Measurements from ENCODE around the gene UBE2J1.

DNA sequence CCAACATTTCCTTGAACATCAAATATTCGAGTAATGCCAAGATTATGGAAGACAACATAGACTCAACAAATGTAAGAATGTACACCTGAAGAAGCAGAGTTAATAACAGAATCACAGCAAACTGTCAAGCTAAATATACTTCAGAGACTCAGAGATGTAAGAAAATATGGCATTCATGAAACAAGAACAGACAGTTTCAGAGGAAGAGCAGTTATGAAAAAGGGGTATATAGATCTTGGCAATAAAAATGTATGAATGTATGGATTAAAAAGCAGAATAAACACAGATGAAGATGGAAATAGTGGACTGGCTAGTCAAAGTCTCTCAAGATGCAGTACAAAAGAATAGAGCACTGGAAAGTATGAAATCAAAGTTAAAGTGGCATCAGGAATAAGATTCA lies 41.1 kb upstream of the UBE2J1 start:
- TF ChIP-seq, protein P1, sequence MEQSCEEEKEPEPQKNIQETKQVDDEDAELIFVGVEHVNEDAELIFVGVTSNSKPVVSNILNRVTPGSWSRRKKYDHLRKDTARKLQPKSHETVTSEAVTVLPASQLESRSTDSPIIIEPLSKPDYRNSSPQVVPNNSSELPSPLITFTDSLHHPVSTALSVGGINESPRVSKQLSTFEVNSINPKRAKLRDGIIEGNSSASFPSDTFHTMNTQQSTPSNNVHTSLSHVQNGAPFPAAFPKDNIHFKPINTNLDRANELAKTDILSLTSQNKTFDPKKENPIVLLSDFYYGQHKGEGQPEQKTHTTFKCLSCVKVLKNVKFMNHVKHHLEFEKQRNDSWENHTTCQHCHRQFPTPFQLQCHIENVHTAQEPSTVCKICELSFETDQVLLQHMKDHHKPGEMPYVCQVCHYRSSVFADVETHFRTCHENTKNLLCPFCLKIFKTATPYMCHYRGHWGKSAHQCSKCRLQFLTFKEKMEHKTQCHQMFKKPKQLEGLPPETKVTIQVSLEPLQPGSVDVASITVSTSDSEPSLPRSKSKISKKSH (CRISPR knock-in tag; IDR thresholded peaks at IDR 0.05): no peak
- TF ChIP-seq RAD21 (CRISPR knock-in tag; conservative IDR thresholded peaks at IDR 0.05 in 1 of 2, IDR thresholded peaks at IDR 0.05 in 1 of 2) (no peak), BACH1 (tag; IDR thresholded peaks at IDR 0.05) (no peak), BDP1 (IDR thresholded peaks at IDR 0.05; ENCODE audit: insufficient read depth, insufficient read length) (no peak), ZNF586 (CRISPR knock-in tag; conservative IDR thresholded peaks at IDR 0.05) (no peak), ZKSCAN1 (IDR thresholded peaks at IDR 0.05; ENCODE audit: low read depth, low read length) (no peak), ARHGAP35 (IDR thresholded peaks at IDR 0.05; ENCODE audit: partially characterized antibody) (no peak), NR4A1 (CRISPR knock-in tag; IDR thresholded peaks at IDR 0.05) (no peak), NR4A1 (tag; IDR thresholded peaks at IDR 0.05) (no peak)
- TF ChIP-seq, protein P2, sequence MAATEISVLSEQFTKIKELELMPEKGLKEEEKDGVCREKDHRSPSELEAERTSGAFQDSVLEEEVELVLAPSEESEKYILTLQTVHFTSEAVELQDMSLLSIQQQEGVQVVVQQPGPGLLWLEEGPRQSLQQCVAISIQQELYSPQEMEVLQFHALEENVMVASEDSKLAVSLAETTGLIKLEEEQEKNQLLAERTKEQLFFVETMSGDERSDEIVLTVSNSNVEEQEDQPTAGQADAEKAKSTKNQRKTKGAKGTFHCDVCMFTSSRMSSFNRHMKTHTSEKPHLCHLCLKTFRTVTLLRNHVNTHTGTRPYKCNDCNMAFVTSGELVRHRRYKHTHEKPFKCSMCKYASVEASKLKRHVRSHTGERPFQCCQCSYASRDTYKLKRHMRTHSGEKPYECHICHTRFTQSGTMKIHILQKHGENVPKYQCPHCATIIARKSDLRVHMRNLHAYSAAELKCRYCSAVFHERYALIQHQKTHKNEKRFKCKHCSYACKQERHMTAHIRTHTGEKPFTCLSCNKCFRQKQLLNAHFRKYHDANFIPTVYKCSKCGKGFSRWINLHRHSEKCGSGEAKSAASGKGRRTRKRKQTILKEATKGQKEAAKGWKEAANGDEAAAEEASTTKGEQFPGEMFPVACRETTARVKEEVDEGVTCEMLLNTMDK (IDR thresholded peaks at IDR 0.05; ENCODE audit: borderline replicate concordance, insufficient read depth, low read depth, low read length, poor library complexity, severe bottlenecking): no peak
- TF ChIP-seq, protein P3, sequence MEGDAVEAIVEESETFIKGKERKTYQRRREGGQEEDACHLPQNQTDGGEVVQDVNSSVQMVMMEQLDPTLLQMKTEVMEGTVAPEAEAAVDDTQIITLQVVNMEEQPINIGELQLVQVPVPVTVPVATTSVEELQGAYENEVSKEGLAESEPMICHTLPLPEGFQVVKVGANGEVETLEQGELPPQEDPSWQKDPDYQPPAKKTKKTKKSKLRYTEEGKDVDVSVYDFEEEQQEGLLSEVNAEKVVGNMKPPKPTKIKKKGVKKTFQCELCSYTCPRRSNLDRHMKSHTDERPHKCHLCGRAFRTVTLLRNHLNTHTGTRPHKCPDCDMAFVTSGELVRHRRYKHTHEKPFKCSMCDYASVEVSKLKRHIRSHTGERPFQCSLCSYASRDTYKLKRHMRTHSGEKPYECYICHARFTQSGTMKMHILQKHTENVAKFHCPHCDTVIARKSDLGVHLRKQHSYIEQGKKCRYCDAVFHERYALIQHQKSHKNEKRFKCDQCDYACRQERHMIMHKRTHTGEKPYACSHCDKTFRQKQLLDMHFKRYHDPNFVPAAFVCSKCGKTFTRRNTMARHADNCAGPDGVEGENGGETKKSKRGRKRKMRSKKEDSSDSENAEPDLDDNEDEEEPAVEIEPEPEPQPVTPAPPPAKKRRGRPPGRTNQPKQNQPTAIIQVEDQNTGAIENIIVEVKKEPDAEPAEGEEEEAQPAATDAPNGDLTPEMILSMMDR (IDR thresholded peaks at IDR 0.05 in 2 of 3, conservative IDR thresholded peaks at IDR 0.05 in 1 of 3; ENCODE audit: insufficient read depth in 2 of 3, low read depth in 1 of 3, low read length in 3 of 3): no peak
- TF ChIP-seq, protein P4, sequence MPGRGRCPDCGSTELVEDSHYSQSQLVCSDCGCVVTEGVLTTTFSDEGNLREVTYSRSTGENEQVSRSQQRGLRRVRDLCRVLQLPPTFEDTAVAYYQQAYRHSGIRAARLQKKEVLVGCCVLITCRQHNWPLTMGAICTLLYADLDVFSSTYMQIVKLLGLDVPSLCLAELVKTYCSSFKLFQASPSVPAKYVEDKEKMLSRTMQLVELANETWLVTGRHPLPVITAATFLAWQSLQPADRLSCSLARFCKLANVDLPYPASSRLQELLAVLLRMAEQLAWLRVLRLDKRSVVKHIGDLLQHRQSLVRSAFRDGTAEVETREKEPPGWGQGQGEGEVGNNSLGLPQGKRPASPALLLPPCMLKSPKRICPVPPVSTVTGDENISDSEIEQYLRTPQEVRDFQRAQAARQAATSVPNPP (IDR thresholded peaks at IDR 0.05; ENCODE audit: borderline replicate concordance, insufficient read depth, insufficient read length): no peak
